ENCODE data around the gene LAMC2. TPM values are rescaled to one million over a fixed set of nuclear protein-coding genes. Genes with fewer than 3 reads are reported as not detected.

LAMC2 gene
- total and polyA plus RNA-seq, 2 of the 8 experiments (the other 6 are each of a cell fraction or from before 2014, with no cell fraction given): 4.6 to 12.9 TPM

- TF ChIP-seq HDAC2 (IDR thresholded peaks at IDR 0.05; ENCODE audit: borderline replicate concordance in 1 of 2, low read depth in 2 of 2, low read length in 2 of 2): no peak
- TF ChIP-seq MAFK (IDR thresholded peaks at IDR 0.05; ENCODE audit: low read depth, low read length): no peak
- no peak for TF ChIP-seq SP1 (IDR thresholded peaks at IDR 0.05; ENCODE audit: low read depth, low read length)
- TF ChIP-seq, protein P1, sequence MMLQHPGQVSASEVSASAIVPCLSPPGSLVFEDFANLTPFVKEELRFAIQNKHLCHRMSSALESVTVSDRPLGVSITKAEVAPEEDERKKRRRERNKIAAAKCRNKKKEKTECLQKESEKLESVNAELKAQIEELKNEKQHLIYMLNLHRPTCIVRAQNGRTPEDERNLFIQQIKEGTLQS (IDR thresholded peaks at IDR 0.05; ENCODE audit: insufficient read depth, low read depth, low read length): no peak
- TF ChIP-seq HDAC6 (IDR thresholded peaks at IDR 0.05; ENCODE audit: low read depth, low read length): no peak
These were observed 9.1 kb downstream of the LAMC2 start (continued) for GRCh38 chr1:183195142-183195574.
